ENCODE results near the gene ERCC2. TPM values are rescaled to one million over a fixed set of nuclear protein-coding genes. Genes with fewer than 3 reads are reported as not detected.

The ERCC2 gene
- total RNA-seq (2022; extraction: Qiagen RNA extraction; ENCODE audit: low read depth): 10.3 to 14.6 TPM (median 12.0 TPM) in 5 replicates

DNA sequence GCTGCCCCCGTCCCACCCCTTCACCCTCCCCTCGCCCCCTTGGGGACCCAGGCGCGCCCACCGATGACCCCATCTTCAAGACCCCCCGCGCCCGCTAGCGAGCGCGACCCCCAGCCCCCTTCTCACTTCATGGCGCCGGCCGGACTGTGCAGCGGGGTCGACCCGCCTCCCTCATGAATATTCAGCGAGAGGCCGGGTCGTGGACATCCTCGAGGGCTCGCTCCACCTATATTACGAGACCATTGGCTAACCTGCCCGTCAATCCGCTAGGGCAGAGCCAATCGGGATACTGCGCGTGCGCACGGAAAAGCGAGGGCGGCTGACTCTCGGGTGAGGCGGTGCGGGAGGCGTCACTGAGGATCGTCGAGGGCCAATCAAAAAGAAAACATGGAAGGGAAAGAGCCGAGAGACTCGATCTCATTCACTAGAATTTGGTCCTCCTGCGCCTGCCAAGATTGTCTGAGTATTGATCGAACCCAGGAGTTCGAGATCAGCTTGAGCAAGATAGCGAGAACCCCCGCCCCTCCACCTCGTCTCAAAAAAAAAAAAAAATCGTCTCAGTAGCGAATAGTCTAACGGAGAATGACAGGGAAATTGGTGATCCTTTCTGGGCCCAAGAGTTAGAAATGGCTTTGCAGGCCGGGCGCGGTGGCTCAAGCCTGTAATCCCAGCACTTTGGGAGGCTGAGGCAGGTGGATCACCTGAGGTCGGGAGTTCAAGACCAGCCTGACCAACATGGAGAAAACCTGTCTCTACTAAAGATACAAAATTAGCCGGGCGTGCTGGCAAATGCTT lies at the start of gene ERCC2:
TSS of gene ERCC2 (minus strand) at position 164 of the 795 bp plus-strand sequence. CDS start at position 131, 33 bp downstream.

DNA sequence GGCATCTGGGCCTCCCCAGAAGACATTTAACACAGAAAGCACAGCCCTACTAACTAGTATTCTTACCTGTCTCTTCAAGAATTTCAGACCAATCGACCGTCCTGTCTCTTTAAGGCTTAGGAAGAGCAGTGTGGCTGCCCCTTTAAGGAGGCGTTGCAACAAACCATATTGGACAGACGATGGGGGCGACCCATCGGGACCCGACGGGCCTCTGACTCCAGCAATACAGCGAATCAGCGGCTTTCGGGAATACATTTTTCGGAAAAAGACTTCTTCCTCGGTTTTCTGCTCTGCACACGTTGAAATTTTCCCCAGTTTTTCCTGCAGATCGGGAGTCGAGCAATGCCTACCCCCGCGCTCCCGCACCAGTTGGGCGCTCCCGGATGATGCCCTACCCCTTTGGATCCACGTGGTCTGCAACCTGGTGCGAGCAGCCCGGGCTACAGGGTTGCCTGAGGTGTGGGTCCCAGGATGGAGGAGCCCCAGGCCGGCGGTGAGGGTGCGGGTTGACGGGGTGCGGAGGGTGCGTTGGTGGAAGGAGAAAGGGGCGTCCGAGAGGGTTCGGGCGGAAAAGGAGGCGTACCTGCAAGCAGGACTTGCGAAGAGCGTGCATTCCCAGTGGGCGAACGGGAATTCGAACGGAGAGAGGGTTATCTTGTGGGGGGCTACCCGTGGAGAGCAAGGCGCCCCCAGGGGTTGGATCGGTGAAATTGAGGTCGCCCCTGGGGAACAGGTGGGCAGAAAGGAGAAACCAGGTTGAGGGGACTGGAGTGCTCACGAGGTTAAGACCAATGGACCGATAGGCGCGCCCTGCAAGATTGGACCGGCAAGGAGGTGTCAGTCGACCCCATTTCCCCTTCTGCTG lies 36.1 kb upstream of the ERCC2 start, which contains the start of gene POLR1G:
TSS of gene POLR1G (plus strand) at position 419 of the 865 bp plus-strand sequence. CDS start at position 472, 53 bp downstream.

DNA sequence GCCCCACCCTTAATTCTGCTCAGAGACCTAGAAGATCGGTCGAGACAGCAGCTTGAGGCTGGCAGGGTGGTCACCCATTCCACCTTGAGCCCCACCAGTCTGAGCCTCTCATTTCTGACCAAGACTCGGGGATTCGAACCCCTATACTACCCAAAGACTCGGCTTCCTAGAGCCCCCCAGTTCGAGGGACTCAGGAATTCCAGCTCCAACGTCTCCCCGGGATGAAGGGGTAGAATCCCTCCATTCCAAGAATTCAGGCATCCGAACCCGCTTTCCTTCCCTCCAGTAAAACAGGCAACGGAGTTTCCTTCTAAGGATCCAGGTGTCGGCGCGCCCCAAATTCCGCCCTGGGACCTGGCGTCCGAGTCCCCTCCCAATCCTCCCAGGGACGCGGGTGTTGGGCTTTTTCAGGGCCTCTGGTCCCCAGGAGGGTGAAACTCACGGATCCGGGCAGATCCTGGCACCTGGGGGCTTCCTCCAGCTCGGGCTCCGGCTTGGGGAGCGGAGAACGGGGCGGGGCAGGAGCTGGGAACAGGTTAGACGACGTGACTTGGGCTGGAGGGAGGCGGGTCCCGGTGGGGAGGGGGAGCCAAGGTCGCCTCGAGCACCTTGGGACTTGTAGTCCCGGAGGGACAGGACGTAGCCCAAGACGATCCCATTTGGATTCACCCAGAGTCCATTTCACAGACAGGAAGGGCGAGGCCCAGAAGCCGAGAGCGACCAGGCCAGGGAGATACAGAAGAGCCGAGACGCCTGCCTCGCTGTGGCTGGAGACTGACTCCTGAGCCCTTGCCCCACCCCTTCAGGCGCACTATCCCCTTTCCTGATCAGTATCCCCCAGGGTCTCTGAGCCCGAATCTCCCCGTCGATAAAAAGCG lies 34.4 kb upstream of the ERCC2 start, which contains the start of gene PPP1R13L:
TSS of gene PPP1R13L (minus strand) at position 513 of the 878 bp plus-strand sequence. CDS start 6,751 bp downstream, outside the sequence.

DNA sequence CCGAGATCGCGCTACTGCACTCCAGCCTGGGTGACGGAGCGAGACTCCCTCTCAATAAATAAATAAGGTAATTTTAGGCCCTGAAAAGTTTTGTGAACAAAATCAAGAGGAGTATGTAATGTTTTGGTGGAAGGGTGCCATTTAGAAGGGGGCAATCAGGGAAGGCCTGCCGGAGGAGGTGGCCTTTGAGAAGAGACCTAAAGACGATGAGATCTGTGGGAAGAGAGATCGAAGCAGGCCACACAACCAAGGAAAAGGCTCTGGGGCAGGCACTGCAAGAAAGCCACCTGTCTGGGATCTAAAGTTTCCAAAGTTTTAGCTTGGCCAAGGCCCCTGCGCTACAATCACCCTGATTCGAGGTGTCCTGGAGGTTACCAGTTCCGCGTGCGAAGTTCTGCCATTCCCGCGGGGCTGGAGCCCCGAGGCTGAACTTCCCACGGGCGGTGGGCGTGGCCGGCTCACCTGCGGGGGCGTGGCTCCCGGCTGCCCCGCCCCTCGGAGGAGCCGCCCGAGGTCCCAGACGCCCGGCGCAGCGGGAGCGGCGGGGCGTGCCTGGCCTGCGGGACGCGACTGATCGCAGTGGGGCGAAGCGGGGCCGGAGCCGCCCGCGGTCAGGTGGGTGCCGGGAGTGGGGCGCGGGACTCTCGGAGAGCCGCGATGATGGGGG lies 30.0 kb downstream of the ERCC2 start, which contains the start of gene KLC3:
TSS of gene KLC3 (plus strand) at position 519 of the 667 bp plus-strand sequence. CDS start 4,792 bp downstream, outside the sequence.

DNA sequence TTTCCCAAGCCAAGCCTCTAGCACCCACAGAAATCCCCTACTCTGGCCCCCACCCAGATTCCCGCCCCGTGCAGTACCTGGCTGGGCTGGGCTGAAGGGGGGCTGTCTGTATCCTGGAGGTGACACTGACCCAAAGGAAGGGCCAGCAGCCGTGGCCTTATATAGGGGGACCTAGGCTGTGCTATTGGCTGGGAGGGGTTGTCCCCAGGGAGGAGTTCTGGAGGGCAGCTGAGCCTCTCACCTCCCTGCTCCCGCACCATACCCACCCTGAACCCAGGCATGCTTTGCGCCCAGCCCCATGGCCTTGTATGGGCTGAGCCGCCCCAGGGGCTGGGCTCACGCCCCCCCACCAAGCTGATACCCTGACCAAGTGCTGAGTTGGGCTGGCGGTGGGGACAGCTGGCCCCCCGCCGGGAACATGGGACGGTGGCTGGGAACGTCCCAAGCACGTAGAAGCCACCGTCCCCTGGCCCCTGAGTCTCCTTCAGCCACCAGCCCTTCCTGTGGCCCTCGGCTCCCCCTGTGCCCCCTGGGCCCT lies 47.6 kb downstream of the ERCC2 start, which contains the start of gene CKM:
TSS of gene CKM (minus strand) at position 132 of the 538 bp plus-strand sequence. CDS start 3,162 bp downstream, outside the sequence.

Other genes starting within 250 kb of the ERCC2 start
- gene NKPD1, start 209.6 kb downstream of the ERCC2 start, total RNA-seq (2022; extraction: Qiagen RNA extraction; ENCODE audit: low read depth): 0.06 to 0.13 TPM (median 0.08 TPM) in 5 replicates
- 32.8 to 43.4 TPM (median 42.7 TPM) in 5 replicates for gene TRAPPC6A, start 192.3 kb downstream of the ERCC2 start, total RNA-seq (2022; extraction: Qiagen RNA extraction; ENCODE audit: low read depth)
- 10.3 to 15.3 TPM (median 12.8 TPM) in 5 replicates for gene BLOC1S3, start 191.8 kb downstream of the ERCC2 start, total RNA-seq (2022; extraction: Qiagen RNA extraction; ENCODE audit: low read depth)
- 0.78 to 1.4 TPM (median 1.2 TPM) in 5 replicates for gene EXOC3L2, start 125.2 kb downstream of the ERCC2 start, total RNA-seq (2022; extraction: Qiagen RNA extraction; ENCODE audit: low read depth)
- gene MARK4, start 119.3 kb downstream of the ERCC2 start, total RNA-seq (2022; extraction: Qiagen RNA extraction; ENCODE audit: low read depth): 5.4 to 7.9 TPM (median 7.7 TPM) in 5 replicates
- not detected in 5 replicates for gene CKM, start 47.7 kb downstream of the ERCC2 start, total RNA-seq (2022; extraction: Qiagen RNA extraction; ENCODE audit: low read depth)
- 0.53 to 0.78 TPM (median 0.72 TPM) in 5 replicates for gene KLC3, start 29.8 kb downstream of the ERCC2 start, total RNA-seq (2022; extraction: Qiagen RNA extraction; ENCODE audit: low read depth)
- gene PPP1R13L, start 34.5 kb upstream of the ERCC2 start, total RNA-seq (2022; extraction: Qiagen RNA extraction; ENCODE audit: low read depth): 22.3 to 33.2 TPM (median 26.9 TPM) in 5 replicates
- gene POLR1G, start 36.1 kb upstream of the ERCC2 start, total RNA-seq (2022; extraction: Qiagen RNA extraction; ENCODE audit: low read depth): 43.7 to 53.6 TPM (median 44.4 TPM) in 5 replicates
- gene ERCC1, start 53.3 kb upstream of the ERCC2 start, total RNA-seq (2022; extraction: Qiagen RNA extraction; ENCODE audit: low read depth): 126 to 160 TPM (median 149 TPM) in 5 replicates
- 13.4 to 19.5 TPM (median 15.8 TPM) in 5 replicates for gene FOSB, start 97.4 kb upstream of the ERCC2 start, total RNA-seq (2022; extraction: Qiagen RNA extraction; ENCODE audit: low read depth)
- gene RTN2, start 126.5 kb upstream of the ERCC2 start, total RNA-seq (2022; extraction: Qiagen RNA extraction; ENCODE audit: low read depth): 8.0 to 12.5 TPM (median 9.8 TPM) in 5 replicates
- 6.5 to 8.5 TPM (median 7.4 TPM) in 5 replicates for gene PPM1N, start 127.9 kb upstream of the ERCC2 start, total RNA-seq (2022; extraction: Qiagen RNA extraction; ENCODE audit: low read depth)
- 109 to 126 TPM (median 118 TPM) in 5 replicates for gene VASP, start 136.9 kb upstream of the ERCC2 start, total RNA-seq (2022; extraction: Qiagen RNA extraction; ENCODE audit: low read depth)
- 11.5 to 17.3 TPM (median 17.0 TPM) in 5 replicates for gene OPA3, start 214.2 kb upstream of the ERCC2 start, total RNA-seq (2022; extraction: Qiagen RNA extraction; ENCODE audit: low read depth)
- gene GPR4, start 231.6 kb upstream of the ERCC2 start, total RNA-seq (2022; extraction: Qiagen RNA extraction; ENCODE audit: low read depth): 0.13 to 0.38 TPM (median 0.22 TPM) in 5 replicates

Data from A549 treated with CpdA at 1 μM for 4 hours (cell line).